Astrocyte (in vitro differentiated cells and primary cell): ENCODE results near the gene CROCC2. TPM values are rescaled to one million over a fixed set of nuclear protein-coding genes. Genes with fewer than 3 reads are reported as not detected.

ENCODE experiments used
- DNase-seq: peaks from one replicate; pipeline ENCODE4 v3.0.0-alpha.2; 2010; ENCODE audit warnings: low read depth
- FAIRE-seq: peaks from 2 replicates; lab custom pipeline; 2011; peaks lifted over from hg19 to GRCh38; lab: Jason Lieb, UNC
- H2AFZ ChIP-seq: 2 replicates; pipeline ENCODE4 v1.6.0; 2012; ENCODE audit warnings: low read depth, low read length, inconsistent platforms
- H3K27ac ChIP-seq: 2 replicates; pipeline ENCODE4 v1.5.1; 2011; ENCODE audit warnings: low read depth, low read length, inconsistent platforms
- H3K27me3 ChIP-seq: 2 replicates; pipeline ENCODE4 v1.6.0; 2011; ENCODE audit warnings: low read length, inconsistent platforms; ENCODE audit not compliant: insufficient read depth
- H3K36me3 ChIP-seq: 2 replicates; pipeline ENCODE4 v1.5.1; 2011; ENCODE audit warnings: low read length, inconsistent platforms; ENCODE audit not compliant: insufficient read depth
- H3K4me1 ChIP-seq: 2 replicates; pipeline ENCODE4 v1.5.1; 2011; ENCODE audit warnings: low read length, inconsistent platforms; ENCODE audit not compliant: insufficient read depth
- H3K4me2 ChIP-seq: 2 replicates; pipeline ENCODE4 v1.6.0; 2012; ENCODE audit warnings: low read length, inconsistent platforms
- H3K4me3 ChIP-seq: 2 replicates; pipeline ENCODE4 v1.5.1; 2011; ENCODE audit warnings: low read depth, mild to moderate bottlenecking, low read length, inconsistent platforms; ENCODE audit not compliant: insufficient read depth
- H3K79me2 ChIP-seq: 2 replicates; pipeline ENCODE4 v1.6.0; 2012; ENCODE audit warnings: mild to moderate bottlenecking, low read length, inconsistent platforms; ENCODE audit not compliant: insufficient read depth
- H3K9ac ChIP-seq: 2 replicates; pipeline ENCODE4 v1.6.0; 2012; ENCODE audit warnings: mild to moderate bottlenecking, low read length, inconsistent platforms
- H3K9me3 ChIP-seq: 2 replicates; pipeline ENCODE4 v1.5.1; 2012; ENCODE audit warnings: low read depth, mild to moderate bottlenecking, low read length, inconsistent platforms; ENCODE audit not compliant: insufficient read depth
- H4K20me1 ChIP-seq: 2 replicates; pipeline ENCODE4 v1.6.0; 2012; ENCODE audit warnings: low read length, inconsistent platforms; ENCODE audit not compliant: insufficient read depth
- H3K27ac Mint-ChIP-seq: one replicate; pipeline ENCODE4 v1.8.0; 2021; ENCODE audit warnings: mild to moderate bottlenecking, mixed read lengths; ENCODE audit not compliant: unreplicated experiment
- H3K27me3 Mint-ChIP-seq: one replicate; pipeline ENCODE4 v1.8.0; 2021; ENCODE audit warnings: low read depth, mixed read lengths; ENCODE audit not compliant: unreplicated experiment
- H3K36me3 Mint-ChIP-seq: one replicate; pipeline ENCODE4 v1.8.0; 2021; ENCODE audit warnings: low read depth, mixed read lengths; ENCODE audit not compliant: unreplicated experiment
- H3K4me1 Mint-ChIP-seq: one replicate; pipeline ENCODE4 v1.8.0; 2021; ENCODE audit warnings: low read depth, mixed read lengths; ENCODE audit not compliant: unreplicated experiment
- H3K4me3 Mint-ChIP-seq: one replicate; pipeline ENCODE4 v1.8.0; 2021; ENCODE audit warnings: mild to moderate bottlenecking, moderate library complexity, mixed read lengths; ENCODE audit not compliant: unreplicated experiment
- H3K9me3 Mint-ChIP-seq: one replicate; pipeline ENCODE4 v1.8.0; 2021; ENCODE audit warnings: mild to moderate bottlenecking, mixed read lengths; ENCODE audit not compliant: unreplicated experiment
- CTCF ChIP-seq: IDR thresholded peaks from 2 replicates; pipeline ENCODE4 v1.5.1; 2011; ENCODE audit warnings: low read depth, mild to moderate bottlenecking, inconsistent platforms, low read length, moderate library complexity; ENCODE audit not compliant: insufficient read depth
- EZH2 ChIP-seq: IDR thresholded peaks from 2 replicates; pipeline ENCODE4 v1.6.1; 2012; ENCODE audit warnings: mild to moderate bottlenecking, low read length, inconsistent platforms; ENCODE audit not compliant: insufficient read depth
- total RNA-seq: library from RNA; stranded (reverse); gene quantifications from 2 replicates; pipeline ENCODE4 v1.2.1, GENCODE V29; 2021

Gene CROCC2
- total RNA-seq, 1 donor from 2014 or later: not detected

DNA sequence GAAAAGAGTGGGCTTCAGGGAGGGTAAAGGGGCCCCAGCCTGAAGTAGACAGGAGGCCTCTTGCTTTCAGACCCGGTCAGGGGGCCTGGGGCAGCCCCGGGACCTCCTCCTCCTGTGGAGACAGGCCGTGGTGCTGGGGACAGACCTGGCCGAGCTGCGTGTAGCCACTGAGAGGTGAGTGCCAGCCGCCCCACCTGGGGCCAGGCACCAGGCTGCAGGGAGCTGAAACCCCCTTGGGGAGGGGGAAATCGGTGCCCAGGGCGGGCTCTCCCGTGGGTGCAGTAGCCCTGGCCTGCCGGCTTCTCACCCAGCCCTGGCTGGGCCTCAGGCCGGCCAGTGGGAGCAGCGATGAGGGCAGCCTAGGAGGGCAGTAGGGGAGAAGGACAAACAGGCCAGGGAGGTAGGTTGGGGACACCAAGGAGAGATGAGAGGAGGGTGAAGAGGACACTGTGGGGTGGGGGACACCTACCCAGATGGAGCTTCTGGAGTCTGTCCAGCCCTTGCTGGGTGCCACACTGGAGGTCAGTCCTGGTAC, 24.0 kb downstream of the CROCC2 start:
- H4K20me1 ChIP-seq: no peaks in the 10 kb centered on the region
- Mint-ChIP-seq H3K4me1 (no peaks in the 10 kb centered on the region), H3K9me3 (peaks cover 4% of the 10 kb centered on the region), H3K27me3 (peaks cover 35% of the 10 kb centered on the region), H3K36me3 (no peaks in the 10 kb centered on the region), H3K4me3 (no peak overlapping the region), H3K27ac (no peak overlapping the region)
- H3K27ac ChIP-seq: no peak overlapping the region
- peaks cover 7% of the 10 kb centered on the region for H3K27me3 ChIP-seq
- H3K4me3 ChIP-seq: no peak overlapping the region
- H3K4me1 ChIP-seq: no peaks in the 10 kb centered on the region
- H3K4me2 ChIP-seq: no peak overlapping the region
- H3K9me3 ChIP-seq: no peaks in the 10 kb centered on the region
- no peak for DNase-seq
- FAIRE-seq: no peak
- no peaks in the 10 kb centered on the region for H3K36me3 ChIP-seq
- no peak for TF ChIP-seq CTCF
- TF ChIP-seq EZH2: no peak
- H3K9ac ChIP-seq: no peak overlapping the region
- no peaks in the 10 kb centered on the region for H3K79me2 ChIP-seq
- H2AFZ ChIP-seq: no peak overlapping the region

GRCh38 chr2:240930631-240931318, 24.6 kb downstream of the CROCC2 start:
- DNase-seq (no peak), FAIRE-seq (no peak)
- H3K27ac Mint-ChIP-seq: no peak overlapping the region
- Histone ChIP-seq H3K36me3 (no peaks in the 10 kb centered on the region), H3K79me2 (no peaks in the 10 kb centered on the region), H3K9me3 (no peaks in the 10 kb centered on the region), H3K4me2 (no peak overlapping the region), H3K27ac (no peak overlapping the region), H3K4me1 (no peaks in the 10 kb centered on the region), H2AFZ (no peak overlapping the region), H4K20me1 (no peaks in the 10 kb centered on the region), H3K4me3 (no peak overlapping the region), H3K9ac (no peak overlapping the region), H3K27me3 (peaks cover 7% of the 10 kb centered on the region)
- peaks cover 4% of the 10 kb centered on the region for H3K9me3 Mint-ChIP-seq
- H3K36me3 Mint-ChIP-seq: no peaks in the 10 kb centered on the region
- no peak for TF ChIP-seq EZH2
- TF ChIP-seq CTCF: no peak
- H3K4me1 Mint-ChIP-seq: no peaks in the 10 kb centered on the region
- H3K27me3 Mint-ChIP-seq: peaks cover 38% of the 10 kb centered on the region
- H3K4me3 Mint-ChIP-seq: no peak overlapping the region
